ENCODE data around the gene ELL3. TPM values are rescaled to one million over a fixed set of nuclear protein-coding genes. Genes with fewer than 3 reads are reported as not detected.
A peak's percentile ranks its signal among the peaks of the same experiment; 100 is the strongest.

ELL3 gene
- total and polyA plus RNA-seq, 2 of the 8 experiments (the other 6 are each of a cell fraction or from before 2014, with no cell fraction given): 9.2 to 13.7 TPM

- H3K9me3 ChIP-seq (ENCODE audit: insufficient read depth in 2 of 2, low read depth in 1 of 2, low read length in 1 of 2): no peaks in the 10 kb centered on the region
- no peak overlapping the region for H3K56ac ChIP-seq (replicated peaks; ENCODE audit: insufficient read length, low read depth, low read length)
- FAIRE-seq (no peak), DNase-seq (ENCODE audit: low read depth in 1 of 2, low spot score in 2 of 2) (no peak)
- no peak overlapping the region for H2BK5ac ChIP-seq (ENCODE audit: low read depth, low read length)
- H4K20me1 ChIP-seq (replicated peaks in 1 of 2; ENCODE audit: control insufficient read depth in 1 of 2, insufficient read depth in 2 of 2, low read length in 2 of 2): peaks cover 4 to 17% of the 10 kb centered on the region in 2 experiments
- no peak overlapping the region for H3K23ac ChIP-seq (ENCODE audit: insufficient read length)
- H3K4me1 ChIP-seq (replicated peaks in 1 of 4; ENCODE audit: control insufficient read depth in 3 of 4, insufficient read depth in 4 of 4, low read length in 3 of 4): peaks cover 19 to 27% (median 22%) of the 10 kb centered on the region in 4 experiments; a peak in 6 of 7 replicates
- peak overlapping the region; percentile 92 to 98 for H3K4me2 ChIP-seq (ENCODE audit: insufficient read depth in 1 of 2, low read depth in 2 of 2, low read length in 2 of 2)
- H3K79me1 ChIP-seq (ENCODE audit: low read depth, low read length): peaks cover 19% of the 10 kb centered on the region
- peaks cover 4% of the 10 kb centered on the region for H3K23me2 ChIP-seq (ENCODE audit: low read depth, low read length)
- no peak overlapping the region for H2AFZ ChIP-seq (ENCODE audit: low read length)
- CTCF ChIA-PET (ENCODE audit: partially characterized antibody): interaction anchor here (1.2 to 1.3 kb wide), 2 partner anchors 17 to 279 kb away, joined by 3 to 5 read pairs; partner anchors contain the start of gene ELL3
- no peak overlapping the region for H4K91ac ChIP-seq (replicated peaks; ENCODE audit: insufficient read length, low read length)
- H3K27ac ChIP-seq (ENCODE audit: low read depth, low read length): peak overlapping the region; percentile 36; the same call in 1 of the 2 replicates
- peak overlapping the region in 2 of 4 experiments; percentile 86 to 97; a peak in 5 of 8 replicates for H3K4me3 ChIP-seq (ENCODE audit: extremely low read depth in 1 of 4, insufficient read depth in 2 of 4, low read depth in 3 of 4, low read length in 4 of 4)
- H3K4ac ChIP-seq (replicated peaks; ENCODE audit: insufficient read length, low read depth, low read length): no peak overlapping the region
- H3K79me2 ChIP-seq (ENCODE audit: control insufficient read depth in 1 of 2, insufficient read depth in 2 of 2, low read length in 2 of 2): peaks cover 0 to 26% of the 10 kb centered on the region in 2 experiments; a peak in 2 of 4 replicates
- H2AK5ac ChIP-seq (ENCODE audit: low read depth, low read length): no peak overlapping the region
- no peak overlapping the region for H4K5ac ChIP-seq (ENCODE audit: insufficient read length, low read depth, low read length)
- H3K14ac ChIP-seq (ENCODE audit: insufficient read length): no peak overlapping the region
- peak overlapping the region in 2 of 4 experiments; percentile 93 to 99; a peak in 3 of 7 replicates for H3K9ac ChIP-seq (replicated peaks in 1 of 4; ENCODE audit: extremely low read depth in 1 of 4, low read depth in 3 of 4, low read length in 3 of 4)
- no peak overlapping the region for H3K18ac ChIP-seq (ENCODE audit: extremely low read depth, low read length)
- H2BK12ac ChIP-seq (ENCODE audit: low read depth, low read length): no peak overlapping the region
- no peaks in the 10 kb centered on the region for H3K27me3 ChIP-seq (replicated peaks in 1 of 4; ENCODE audit: control insufficient read depth in 3 of 4, extremely low read depth in 1 of 4, insufficient read depth in 3 of 4, low read length in 3 of 4)
- peaks cover 8 to 41% (median 21%) of the 10 kb centered on the region in 4 experiments for H3K36me3 ChIP-seq (ENCODE audit: control insufficient read depth in 2 of 4, insufficient read depth in 4 of 4, low read length in 3 of 4)
- H2BK20ac ChIP-seq (ENCODE audit: low read length): no peak overlapping the region
- no peak overlapping the region for H2BK15ac ChIP-seq (ENCODE audit: low read length)
- 93% methylated on average over 10 of the region's 10 CpGs; no CpG with 5 or more reads in 1 of the 2 experiments for WGBS, 2 experiments (ENCODE audit: extremely low coverage in 1 of 2, insufficient coverage in 1 of 2, insufficient read length in 1 of 2, insufficient replicate concordance in 2 of 2, low coverage in 1 of 2, low lambda C conversion rate in 2 of 2, missing lambda C conversion rate in 1 of 2)
- POLR2A ChIA-PET (ENCODE audit: partially characterized antibody): interaction anchor here (0.6 to 4.9 kb wide), 12 partner anchors 9 to 278 kb away, joined by 3 to 39 read pairs (median 5); partner anchors contain the start of genes ELL3, MFAP1 and PDIA3
- H4K8ac ChIP-seq (ENCODE audit: extremely low read depth, insufficient read depth, low read length): no peak overlapping the region; the same call in 1 of the 2 replicates
- TF ChIP-seq TBP (IDR thresholded peaks at IDR 0.05; ENCODE audit: low read depth, low read length): no peak
- TF ChIP-seq CREB1 (IDR thresholded peaks at IDR 0.05): no peak
- TF ChIP-seq SIX5 (IDR thresholded peaks at IDR 0.05; ENCODE audit: low read depth, low read length): no peak
- no peak for TF ChIP-seq SAP30 (IDR thresholded peaks at IDR 0.05; ENCODE audit: insufficient read depth, insufficient replicate concordance, low read length)
- no peak for TF ChIP-seq SIRT6 (IDR thresholded peaks at IDR 0.05; ENCODE audit: low read length)
- no peak overlapping the region for H2BK120ac ChIP-seq (replicated peaks; ENCODE audit: low read depth, low read length)
Observed at GRCh38 chr15:43793647-43794046, 16.9 kb upstream of the ELL3 start.
